Stomach (tissue), 9 donors: ENCODE results near the gene NT5C1A. TPM values are rescaled to one million over a fixed set of nuclear protein-coding genes. Genes with fewer than 3 reads are reported as not detected.

Experiments used
- DNase-seq, 2 donors: peaks; one replicate each; pipeline versions ENCODE4 v3.0.0 to v3.0.0-alpha.2; 2013 to 2019
- H3K27ac ChIP-seq, 5 donors: fragments of 200-600 bp in 4 of 5; sonication (generic) in 4 of 5; one replicate each; pipeline ENCODE4 v1.5.1; 2013 to 2019; ENCODE audit warnings: mild to moderate bottlenecking in 1 of 5, moderate library complexity in 1 of 5
- H3K27me3 ChIP-seq, 3 donors: fragments of 200-600 bp; sonication (generic); one replicate each; pipeline ENCODE4 v1.5.1; 2017 to 2019; ENCODE audit warnings: mixed run types in 1 of 3
- H3K36me3 ChIP-seq, 4 donors: fragments of 200-600 bp; sonication (generic); 1 replicate in 3 of 4; 2 replicates in 1 of 4; pipeline ENCODE4 v1.5.1; 2016 to 2019
- H3K4me1 ChIP-seq, 4 donors: fragments of 200-600 bp; sonication (generic); one replicate each; pipeline ENCODE4 v1.5.1; 2016 to 2019
- H3K4me3 ChIP-seq, 4 donors: fragments of 200-600 bp; sonication (generic) in 3 of 4; one replicate each; pipeline ENCODE4 v1.5.1; 2016 to 2019; ENCODE audit warnings: mild to moderate bottlenecking in 1 of 4
- H3K9me3 ChIP-seq, 4 donors: fragments of 200-600 bp; sonication (generic); one replicate each; pipeline ENCODE4 v1.5.1; 2016 to 2019
- CTCF ChIP-seq, 7 experiments: fragments of 450-650 bp in 4 of 7; fragments of 200-600 bp in 3 of 7; sonication (generic) in 3 of 7; IDR thresholded peaks; one replicate each; pipeline ENCODE4 v1.5.1; 2016 to 2019; ENCODE audit warnings: antibody characterized with exemption in 7 of 7, control low read depth in 2 of 7, mild to moderate bottlenecking in 1 of 7
- EP300 ChIP-seq: sonication (generic); formaldehyde crosslinking; IDR thresholded peaks from one replicate; pipeline ENCODE4 v1.6.1; 2017; ENCODE audit warnings: antibody characterized with exemption
- POLR2AphosphoS5 ChIP-seq, 3 donors: sonication (generic); formaldehyde crosslinking; IDR thresholded peaks; one replicate each; pipeline ENCODE4 v1.6.1; 2016; ENCODE audit warnings: antibody characterized with exemption in 3 of 3
- WGBS, 5 donors: extraction: QIAGEN DNeasy Blood & Tissue Kit in 3 of 5; methylation state at CpG; one replicate each; pipeline versions ENCODE4 v1.1.5 to v1.1.7; 2013 to 2018; 5-methylcytosine and 5-hydroxymethylcytosine counted together
- intact Hi-C: fragments of 100-400 bp; cut with DNase I; formaldehyde crosslinking; loops from one replicate; pipeline ENCODE4 v1.15.1; 2023; ENCODE audit warnings: low total_unique reads
- polyA plus RNA-seq, 3 donors: library from polyadenylated mRNA; stranded (reverse); fragments of 200-250 nt; gene quantifications; one replicate each; pipeline ENCODE4 v1.2.3, GENCODE V29; 2013
- total RNA-seq, 5 donors: library from RNA; depleted of rRNA; stranded (reverse); fragments of >200 nt; gene quantifications; one replicate each; pipeline versions ENCODE4 v1.1.0 to v1.2.3, GENCODE V29; 2014 to 2016
- donor health status: healthy with polysubstance abuse.
- donor health status: Bipolar disorder and iron deficiency.
- donor health status: healthy.

Gene NT5C1A
- total and polyA plus RNA-seq, 8 donors = 0.76 to 0.92 TPM; not detected in 6

GRCh38 chr1:39609618-39610331 is 62.1 kb downstream of the NT5C1A start:
- Histone ChIP-seq H3K27ac (peak overlapping the region in 1 of 5 donors; percentile 21), H3K4me1 (peaks cover 0 to 18% (median 7%) of the 10 kb centered on the region in 4 donors), H3K27me3 (peaks cover 0 to 18% (median 0%) of the 10 kb centered on the region in 3 donors), H3K36me3 (no peaks in the 10 kb centered on the region), H3K9me3 (no peaks in the 10 kb centered on the region), H3K4me3 (no peak overlapping the region)
- WGBS, 5 donors = 27 to 42% (median 34%) methylated on average over 29 to 42 of the region's 42 CpGs
- intact Hi-C loops = loop anchor here (5.0 kb wide), 2 partner anchors 43 to 113 kb away; no protein-coding TSS in a partner anchor
- peak; percentile 73 to 83 for DNase-seq
- TF ChIP-seq EP300 = no peak
- TF ChIP-seq CTCF (IDR thresholded peaks at IDR 0.05) = peak in 3 of 7 experiments; percentile 55 to 75 (median 59)
- TF ChIP-seq POLR2AphosphoS5 (IDR thresholded peaks at IDR 0.05) = no peak

Other genes starting within 250 kb of the NT5C1A start
- gene BMP8A, start 180.5 kb downstream of the NT5C1A start, total RNA-seq = not detected
- gene BMP8A, start 180.5 kb downstream of the NT5C1A start, polyA plus RNA-seq = not detected
- 100 to 1,000 TPM; 134 to 236 (median 174) TPM for gene PABPC4, start 95.3 kb downstream of the NT5C1A start, total RNA-seq
- 100 to 1,000 TPM; 173 to 231 (median 222) TPM for gene PABPC4, start 95.3 kb downstream of the NT5C1A start, polyA plus RNA-seq
- gene HEYL, start 32.5 kb downstream of the NT5C1A start, total RNA-seq = 1 to 10 TPM in 2 of 5 donors, under 1 TPM in 2, not detected in 1; 0.45 to 4.8 (median 2.2) TPM
- gene HEYL, start 32.5 kb downstream of the NT5C1A start, polyA plus RNA-seq = 1 to 10 TPM; 1.0 to 6.0 (median 3.4) TPM
- gene HPCAL4, start 19.3 kb upstream of the NT5C1A start, total RNA-seq = 1 to 10 TPM in 1 of 5 donors, under 1 TPM in 1, not detected in 3; 0.14 to 1.5 TPM
- under 1 TPM; 0.06 to 0.15 (median 0.15) TPM for gene HPCAL4, start 19.3 kb upstream of the NT5C1A start, polyA plus RNA-seq
- gene PPIE, start 66.8 kb upstream of the NT5C1A start, total RNA-seq = 100 to 1,000 TPM in 2 of 5 donors, 10 to 100 TPM in 3; 34.9 to 206 (median 42.9) TPM
- 10 to 100 TPM; 46.7 to 54.5 (median 50.9) TPM for gene PPIE, start 66.8 kb upstream of the NT5C1A start, polyA plus RNA-seq
- 1 to 10 TPM in 2 of 5 donors, not detected in 3; 3.1 to 4.8 TPM for gene OXCT2, start 99.2 kb upstream of the NT5C1A start, total RNA-seq
- gene OXCT2, start 99.2 kb upstream of the NT5C1A start, polyA plus RNA-seq = 1 to 10 TPM in 2 of 3 donors, under 1 TPM in 1; 0.53 to 1.5 (median 1.5) TPM
- 1 to 10 TPM in 3 of 5 donors, under 1 TPM in 1, not detected in 1; 0.14 to 5.2 (median 1.6) TPM for gene BMP8B, start 116.8 kb upstream of the NT5C1A start, total RNA-seq
- gene BMP8B, start 116.8 kb upstream of the NT5C1A start, polyA plus RNA-seq = under 1 TPM; 0.31 to 0.68 (median 0.37) TPM
- gene TRIT1, start 211.4 kb upstream of the NT5C1A start, total RNA-seq = 10 to 100 TPM in 3 of 5 donors, 1 to 10 TPM in 2; 4.3 to 42.0 (median 10.5) TPM
- gene TRIT1, start 211.4 kb upstream of the NT5C1A start, polyA plus RNA-seq = 10 to 100 TPM; 10.3 to 18.5 (median 11.0) TPM
- gene MYCL, start 229.8 kb upstream of the NT5C1A start, total RNA-seq = 10 to 100 TPM in 1 of 5 donors, 1 to 10 TPM in 3, not detected in 1; 4.5 to 39.4 (median 5.8) TPM
- gene MYCL, start 229.8 kb upstream of the NT5C1A start, polyA plus RNA-seq = 1 to 10 TPM in 2 of 3 donors, under 1 TPM in 1; 0.61 to 4.4 (median 1.7) TPM